Subcutaneous adipose tissue (tissue), 4 donors: Measurements from ENCODE around the gene IST1. TPM values are rescaled to one million over a fixed set of nuclear protein-coding genes. Genes with fewer than 3 reads are reported as not detected.

ENCODE experiments used
- CTCF ChIP-seq: fragments of 450-650 bp; IDR thresholded peaks from one replicate; pipeline ENCODE4 v1.5.1; 2016; ENCODE audit warnings: low read depth, mild to moderate bottlenecking, control low read depth, antibody characterized with exemption, moderate library complexity
- total RNA-seq, 4 donors: library from RNA; depleted of rRNA; stranded (reverse); fragments of >200 nt; gene quantifications; one replicate each; pipeline ENCODE4 v1.1.0, GENCODE V29; 2016

The IST1 gene
- total RNA-seq, 4 donors from 2014 or later: 186 to 219 (median 195) TPM

- TF ChIP-seq CTCF: no peak
These were observed 956 bp upstream of the IST1 start for GRCh38 chr16:71894229-71894920.

- no peak for TF ChIP-seq CTCF
These were observed 491 bp downstream of the IST1 start for GRCh38 chr16:71895679-71896365.

GRCh38 chr16:71896764-71897368 is 1.5 kb downstream of the IST1 start:
- no peak for TF ChIP-seq CTCF

GRCh38 chr16:71899171-71899570 is 3.8 kb downstream of the IST1 start:
- TF ChIP-seq CTCF: no peak

- no peak for TF ChIP-seq CTCF
These were observed 7.5 kb downstream of the IST1 start for GRCh38 chr16:71902656-71903365.

GRCh38 chr16:71903608-71904007 is 8.3 kb downstream of the IST1 start:
- no peak for TF ChIP-seq CTCF

- no peak for TF ChIP-seq CTCF
These were observed 8.9 kb downstream of the IST1 start for GRCh38 chr16:71904239-71904638.
